CD8-positive, alpha-beta memory T cell (primary cell): ENCODE data around the gene CCDC74A. TPM values are rescaled to one million over a fixed set of nuclear protein-coding genes. Genes with fewer than 3 reads are reported as not detected.
"Not testable (repeated sequence)": the region's sequence is repeated elsewhere in the genome, so short reads cannot be mapped to it uniquely, and the experiment has no call there.

Experiments used
- CTCF ChIA-PET: fragments of 350-600 bp; sonication (Branson Sonifier 250); formaldehyde crosslinking; loops from one replicate; lab custom pipeline; 2021; ENCODE audit warnings: antibody characterized with exemption; lab: Charles Lee
- POLR2A ChIA-PET: fragments of 350-600 bp; sonication (Branson Sonifier 250); formaldehyde crosslinking; loops from one replicate; lab custom pipeline; 2021; ENCODE audit warnings: antibody characterized with exemption; lab: Charles Lee
- DNase-seq, 5 donors: peaks; one replicate each; pipeline versions ENCODE4 v3.0.0 to v3.0.0-alpha.2; 2020 to 2022; ENCODE audit warnings: mixed read lengths in 1 of 5
- H3K27ac ChIP-seq: one replicate; pipeline ENCODE4 v1.7.0; 2013; ENCODE audit warnings: low read depth, mild to moderate bottlenecking, low read length, moderate library complexity
- H3K27me3 ChIP-seq: 2 replicates; pipeline ENCODE4 v1.7.0; 2013; ENCODE audit warnings: low read length, mild to moderate bottlenecking; ENCODE audit not compliant: insufficient read depth, poor library complexity, severe bottlenecking
- H3K36me3 ChIP-seq: 2 replicates; pipeline ENCODE4 v1.7.0; 2013; ENCODE audit warnings: mild to moderate bottlenecking, low read length, moderate library complexity; ENCODE audit not compliant: insufficient read depth
- H3K4me1 ChIP-seq: 2 replicates; pipeline ENCODE4 v1.7.0; 2013; ENCODE audit warnings: mild to moderate bottlenecking, low read length, moderate library complexity; ENCODE audit not compliant: insufficient read depth
- H3K4me3 ChIP-seq: 2 replicates; pipeline ENCODE4 v1.7.0; 2013; ENCODE audit warnings: mild to moderate bottlenecking, low read length
- H3K9me3 ChIP-seq: 2 replicates; pipeline ENCODE4 v1.7.0; 2013; ENCODE audit warnings: mild to moderate bottlenecking, low read length
- H3K27ac Mint-ChIP-seq, 8 donors: one replicate each; pipeline ENCODE4 v1.8.0; 2020 to 2021; ENCODE audit warnings: mixed read lengths in 8 of 8, mild to moderate bottlenecking in 6 of 8, inconsistent platforms in 3 of 8, moderate library complexity in 3 of 8
- H3K27me3 Mint-ChIP-seq, 2 donors: one replicate each; pipeline ENCODE4 v1.8.0; 2020 to 2021; ENCODE audit warnings: mixed read lengths in 2 of 2, mild to moderate bottlenecking in 1 of 2, moderate library complexity in 1 of 2
- H3K36me3 Mint-ChIP-seq, 3 donors: one replicate each; pipeline ENCODE4 v1.8.0; 2020 to 2021; ENCODE audit warnings: mixed read lengths in 3 of 3, inconsistent platforms in 1 of 3, mild to moderate bottlenecking in 1 of 3
- H3K4me1 Mint-ChIP-seq, 3 donors: one replicate each; pipeline ENCODE4 v1.8.0; 2020 to 2021; ENCODE audit warnings: mixed read lengths in 3 of 3, inconsistent platforms in 1 of 3, mild to moderate bottlenecking in 1 of 3
- H3K4me3 Mint-ChIP-seq, 7 donors: one replicate each; pipeline ENCODE4 v1.8.0; 2020 to 2021; ENCODE audit warnings: mixed read lengths in 7 of 7, mild to moderate bottlenecking in 6 of 7, moderate library complexity in 4 of 7, inconsistent platforms in 2 of 7
- H3K9me3 Mint-ChIP-seq, 5 donors: one replicate each; pipeline ENCODE4 v1.8.0; 2020 to 2022; ENCODE audit warnings: mixed read lengths in 5 of 5, mild to moderate bottlenecking in 3 of 5, moderate library complexity in 2 of 5, inconsistent platforms in 1 of 5
- polyA plus RNA-seq: library from polyadenylated mRNA; unstranded; fragments of 300-500 nt; fragmentation: Illumina TruSeq; gene quantifications from one replicate; pipeline ENCODE4 v1.2.3, GENCODE V29; 2021
- total RNA-seq, 2 experiments: library from RNA; stranded (reverse); gene quantifications; one replicate each; pipeline ENCODE4 v1.2.3, GENCODE V29; 2021

The CCDC74A gene
- total and polyA plus RNA-seq, 3 experiments from 2014 or later: 0.69 to 5.0 (median 3.6) TPM

DNA sequence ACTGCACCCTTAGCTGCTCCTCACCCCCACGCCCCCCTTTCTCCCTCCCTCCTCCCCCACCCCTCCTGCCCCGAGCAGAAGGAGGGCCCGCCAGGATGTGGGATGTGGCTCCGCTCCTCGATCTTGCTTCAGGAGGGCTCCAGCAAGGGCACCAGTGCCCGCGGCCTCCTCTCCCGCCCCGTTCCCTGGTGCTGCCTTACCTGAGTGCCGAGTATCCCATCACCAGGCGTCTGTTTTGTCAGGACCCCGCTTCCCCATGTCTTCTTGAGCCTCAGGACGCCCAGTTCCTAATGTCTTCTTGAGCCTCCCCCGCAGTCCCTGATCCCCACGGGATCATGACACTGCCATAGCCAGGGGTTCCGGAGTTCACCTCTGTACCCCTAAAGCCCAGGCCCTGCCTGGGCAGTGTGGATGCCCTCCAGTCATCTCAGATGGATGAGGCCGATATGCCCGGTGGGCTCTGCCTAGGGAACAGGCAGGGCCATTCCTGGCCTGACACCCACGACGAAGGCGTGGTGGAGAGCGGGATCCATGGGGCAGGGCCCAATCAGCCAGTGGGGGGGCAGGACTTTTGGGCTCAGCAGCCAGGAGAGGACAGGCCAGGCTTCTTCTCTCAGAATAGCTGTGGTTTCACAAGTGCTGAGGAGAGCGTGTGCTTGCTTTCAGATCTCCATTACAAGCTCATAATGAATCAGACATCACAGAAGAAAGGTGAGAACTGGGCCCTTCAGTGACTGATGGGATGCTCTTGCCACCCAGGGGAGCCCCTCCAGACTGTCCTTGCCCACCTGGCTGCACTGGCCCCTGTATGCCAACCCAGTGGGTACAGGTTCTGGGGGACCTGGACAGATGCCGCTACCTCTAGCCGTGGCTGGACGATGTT lies 1.5 kb downstream of the CCDC74A start:
- H3K9me3 ChIP-seq, CTCF ChIA-PET, H3K4me1 ChIP-seq, H3K36me3 Mint-ChIP-seq, H3K4me3 ChIP-seq, H3K27me3 Mint-ChIP-seq, POLR2A ChIA-PET, H3K9me3 Mint-ChIP-seq, H3K27ac ChIP-seq, DNase-seq, H3K27me3 ChIP-seq, H3K36me3 ChIP-seq: not testable (repeated sequence)
- Mint-ChIP-seq H3K27ac (peak overlapping the region in 7 of 8 donors; percentile 45 to 85 (median 61)), H3K4me1 (peaks cover 7 to 17% (median 8%) of the 10 kb centered on the region in 3 donors), H3K4me3 (peak overlapping the region; percentile 68 to 90 (median 72))

DNA sequence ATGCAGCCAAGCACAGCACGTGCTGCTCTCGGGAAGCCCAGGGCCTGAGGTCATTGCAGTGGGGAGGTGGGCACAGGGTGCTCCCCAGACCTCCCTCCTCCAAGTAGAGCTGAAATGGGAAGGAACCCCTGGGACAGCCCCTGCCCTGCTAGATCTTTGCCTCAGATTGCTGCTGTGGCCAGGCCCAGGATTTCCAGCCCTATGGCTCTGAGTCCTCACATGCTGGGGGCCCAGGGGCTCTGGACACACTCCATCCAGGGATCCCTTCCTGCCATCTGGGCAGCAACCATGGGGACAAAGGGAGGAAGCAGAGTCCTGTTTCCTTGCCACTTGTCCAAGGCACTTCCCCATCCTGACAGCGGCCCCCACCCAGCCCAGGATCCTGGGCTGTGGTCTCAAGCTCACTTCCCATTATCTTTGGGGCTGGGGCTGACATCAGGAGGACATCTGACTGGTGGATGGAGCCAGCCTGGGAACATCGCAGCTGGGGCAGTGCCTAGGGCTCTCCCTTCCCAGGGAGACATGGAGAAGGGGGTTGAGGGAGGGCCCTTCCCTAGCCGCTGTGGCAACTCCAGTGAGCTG lies 2.3 kb downstream of the CCDC74A start:
- not testable (repeated sequence) for H3K27me3 Mint-ChIP-seq, H3K27ac ChIP-seq
- H3K4me3 Mint-ChIP-seq: peak overlapping the region in 3 of 7 donors; percentile 68 to 90 (median 71)

DNA sequence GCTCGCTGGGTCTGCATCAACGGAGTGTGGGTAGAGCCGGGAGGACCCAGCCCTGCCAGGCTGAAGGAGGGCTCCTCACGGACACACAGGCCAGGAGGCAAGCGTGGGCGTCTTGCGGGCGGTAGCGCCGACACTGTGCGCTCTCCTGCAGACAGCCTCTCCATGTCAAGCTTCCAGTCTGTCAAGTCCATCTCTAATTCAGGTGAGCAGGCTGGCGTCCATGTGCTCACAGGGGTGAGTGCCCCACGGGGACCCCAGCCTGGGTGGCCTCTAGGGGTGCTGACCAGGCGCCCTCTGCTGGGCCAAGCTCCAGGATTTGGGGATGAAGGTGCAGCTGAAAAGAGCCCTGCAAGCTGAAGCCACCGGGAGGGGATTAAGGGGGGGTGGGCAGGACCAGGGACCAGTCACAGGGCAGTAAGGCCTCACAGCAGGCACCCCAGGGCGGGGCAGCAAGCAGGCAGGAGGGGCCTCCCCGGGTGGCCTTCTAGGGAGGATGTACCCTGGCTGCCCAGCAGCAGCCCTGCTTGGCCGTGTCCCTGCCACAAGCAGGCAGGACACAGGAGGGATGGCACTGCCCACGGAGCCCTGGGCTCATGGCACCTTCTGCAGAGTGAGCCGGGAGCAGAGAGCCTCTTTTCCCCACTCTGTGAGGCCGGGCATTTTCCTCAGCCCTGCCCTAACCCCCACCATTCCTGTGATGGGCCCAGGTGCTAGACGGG lies 3.1 kb downstream of the CCDC74A start:
- H3K36me3 ChIP-seq, H3K27me3 ChIP-seq, H3K4me1 ChIP-seq, H3K4me3 ChIP-seq, H3K4me3 Mint-ChIP-seq, H3K36me3 Mint-ChIP-seq, DNase-seq, H3K27ac ChIP-seq, POLR2A ChIA-PET, H3K9me3 Mint-ChIP-seq, H3K9me3 ChIP-seq, H3K27me3 Mint-ChIP-seq, H3K27ac Mint-ChIP-seq, CTCF ChIA-PET: not testable (repeated sequence)
- peaks cover 7 to 17% (median 8%) of the 10 kb centered on the region in 3 donors for H3K4me1 Mint-ChIP-seq

More for the DNA sequence above, 2.3 kb downstream of the CCDC74A start:
- Mint-ChIP-seq H3K4me1 (peaks cover 7 to 17% (median 8%) of the 10 kb centered on the region in 3 donors), H3K27ac (peak overlapping the region in 1 of 8 donors; percentile 38)
- DNase-seq, H3K4me3 ChIP-seq, H3K36me3 Mint-ChIP-seq, CTCF ChIA-PET, POLR2A ChIA-PET, H3K27me3 ChIP-seq, H3K36me3 ChIP-seq, H3K9me3 ChIP-seq, H3K4me1 ChIP-seq, H3K9me3 Mint-ChIP-seq: not testable (repeated sequence)

DNA sequence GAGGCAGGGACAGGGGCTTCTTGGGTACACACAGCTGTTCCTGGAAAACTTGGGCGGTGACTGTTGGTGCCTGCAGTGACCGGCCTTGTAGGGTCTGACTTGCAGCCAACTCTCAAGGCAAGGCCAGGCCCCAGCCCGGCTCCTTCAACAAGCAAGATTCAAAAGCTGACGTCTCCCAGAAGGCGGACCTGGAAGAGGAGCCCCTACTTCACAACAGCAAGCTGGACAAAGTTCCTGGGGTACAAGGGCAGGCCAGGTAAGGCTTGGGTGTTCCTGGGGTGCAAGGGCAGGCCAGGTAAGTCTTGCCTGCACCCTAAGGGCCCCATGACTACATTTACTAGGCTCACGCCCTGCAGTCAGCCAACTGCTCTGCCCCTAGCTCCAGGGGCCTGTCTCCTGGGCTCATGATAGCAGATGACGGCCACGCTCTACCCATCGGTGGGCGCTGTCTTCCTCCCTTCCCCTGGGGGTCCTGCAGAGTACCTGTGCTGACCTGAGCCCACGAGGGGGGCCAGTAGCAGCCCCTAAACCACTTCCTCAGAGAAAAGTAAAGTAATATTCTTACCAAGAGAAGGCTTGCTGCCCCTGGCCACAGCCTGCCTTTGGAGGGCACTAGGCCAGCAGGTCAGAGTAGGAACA lies 4.0 kb downstream of the CCDC74A start:
- H3K27ac Mint-ChIP-seq, H3K36me3 Mint-ChIP-seq, H3K27me3 ChIP-seq, CTCF ChIA-PET, H3K9me3 Mint-ChIP-seq, DNase-seq, H3K4me3 Mint-ChIP-seq, H3K9me3 ChIP-seq, H3K27me3 Mint-ChIP-seq, H3K27ac ChIP-seq, H3K4me3 ChIP-seq, H3K4me1 ChIP-seq, H3K36me3 ChIP-seq, POLR2A ChIA-PET: not testable (repeated sequence)
- H3K4me1 Mint-ChIP-seq: peaks cover 7 to 17% (median 8%) of the 10 kb centered on the region in 3 donors

DNA sequence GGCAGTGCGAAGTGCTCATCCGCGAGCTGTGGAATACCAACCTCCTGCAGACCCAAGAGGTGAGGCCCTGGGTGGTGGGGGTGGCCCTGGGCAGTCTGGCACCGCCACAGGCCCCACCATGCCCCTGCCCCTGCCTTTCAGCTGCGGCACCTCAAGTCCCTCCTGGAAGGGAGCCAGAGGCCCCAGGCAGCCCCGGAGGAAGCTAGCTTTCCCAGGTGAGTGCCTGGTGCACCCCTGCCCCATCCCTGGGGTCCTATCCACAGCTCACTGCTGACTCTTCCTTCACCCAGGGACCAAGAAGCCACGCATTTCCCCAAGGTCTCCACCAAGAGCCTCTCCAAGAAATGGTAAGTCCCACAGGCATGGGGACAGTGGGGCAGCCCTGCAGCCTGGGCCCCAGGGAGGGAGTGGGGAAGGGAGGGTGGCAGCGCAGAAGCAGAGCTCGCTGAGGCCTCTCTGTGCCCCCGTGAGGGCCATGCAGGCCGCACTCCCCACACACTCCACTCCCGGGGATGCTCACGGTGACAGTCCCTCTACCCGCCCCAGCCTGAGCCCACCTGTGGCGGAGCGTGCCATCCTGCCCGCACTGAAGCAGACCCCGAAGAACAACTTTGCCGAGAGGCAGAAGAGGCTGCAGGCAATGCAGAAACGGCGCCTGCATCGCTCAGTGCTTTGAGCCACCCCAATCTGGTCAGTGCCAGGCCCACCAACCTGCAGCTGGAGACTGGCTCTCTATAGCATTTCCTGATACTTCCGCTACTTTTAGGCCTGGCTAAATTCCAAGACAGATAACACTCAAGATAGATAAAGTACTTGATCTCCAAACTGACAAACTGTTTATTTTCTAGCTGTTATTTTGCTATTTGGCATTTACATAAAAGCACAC lies 5.3 kb downstream of the CCDC74A start:
- H3K27ac Mint-ChIP-seq, H3K4me3 ChIP-seq, H3K9me3 ChIP-seq, H3K27me3 ChIP-seq, H3K4me3 Mint-ChIP-seq, H3K36me3 Mint-ChIP-seq, POLR2A ChIA-PET, H3K27ac ChIP-seq, H3K9me3 Mint-ChIP-seq, DNase-seq, H3K27me3 Mint-ChIP-seq, CTCF ChIA-PET, H3K36me3 ChIP-seq, H3K4me1 ChIP-seq: not testable (repeated sequence)
- peaks cover 5 to 13% (median 7%) of the 10 kb centered on the region in 3 donors for H3K4me1 Mint-ChIP-seq

DNA sequence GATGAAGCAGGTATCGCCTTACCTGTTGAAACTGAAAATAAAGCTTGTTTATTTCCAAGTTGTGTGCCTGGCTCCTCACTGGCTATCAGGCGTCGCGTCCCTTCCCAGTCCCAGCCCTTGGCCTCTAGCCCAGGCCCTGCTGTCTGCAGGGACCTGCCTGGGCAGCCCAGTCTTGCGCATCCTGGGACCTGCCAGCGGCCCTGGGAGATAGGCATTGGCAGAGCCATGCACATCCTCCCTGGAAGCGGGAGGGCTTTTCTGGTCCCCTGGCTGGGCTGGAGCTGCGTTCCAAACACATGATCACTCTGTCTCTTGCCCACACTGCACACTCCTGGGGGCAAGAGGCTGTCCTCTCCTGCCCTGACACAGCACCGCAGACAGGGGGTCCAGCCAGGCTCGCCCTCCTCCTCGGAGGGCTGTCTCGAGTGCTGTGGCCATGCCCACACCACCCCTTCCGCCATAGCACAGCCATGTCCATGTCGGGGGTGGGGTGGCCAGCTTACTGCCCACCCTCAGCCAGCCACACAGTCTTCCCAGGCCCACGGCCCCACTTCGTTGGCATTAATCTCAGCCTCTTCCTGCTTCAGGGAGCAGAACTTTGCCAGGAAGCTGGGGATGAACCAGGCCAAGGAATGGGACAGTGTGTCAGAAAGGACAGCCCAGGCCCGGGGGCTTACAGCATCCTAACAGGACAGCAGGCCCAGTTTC lies 6.1 kb downstream of the CCDC74A start:
- H3K27me3 Mint-ChIP-seq, H3K27me3 ChIP-seq, DNase-seq, H3K36me3 Mint-ChIP-seq, H3K27ac ChIP-seq, CTCF ChIA-PET, H3K4me1 ChIP-seq, H3K4me3 ChIP-seq, H3K36me3 ChIP-seq, POLR2A ChIA-PET, H3K9me3 ChIP-seq, H3K27ac Mint-ChIP-seq, H3K4me3 Mint-ChIP-seq, H3K9me3 Mint-ChIP-seq, H3K4me1 Mint-ChIP-seq: not testable (repeated sequence)

DNA sequence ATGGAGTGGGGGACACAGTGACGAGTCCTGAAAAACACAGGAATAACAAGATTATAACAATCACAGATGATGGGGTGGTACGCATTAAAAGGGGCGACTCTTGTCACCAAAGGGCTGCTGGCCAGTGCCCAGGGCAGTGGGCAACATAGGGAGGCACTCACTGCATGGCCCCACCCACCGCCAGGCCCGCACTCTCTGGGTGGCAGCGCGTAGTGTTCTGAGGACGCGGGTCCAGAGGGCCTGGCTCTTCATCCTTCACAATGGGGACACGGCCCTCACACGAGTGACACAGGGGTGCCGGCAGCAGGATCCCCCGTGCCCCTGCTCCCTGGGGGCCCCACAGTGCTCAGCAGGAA lies 6.6 kb downstream of the CCDC74A start:
- not testable (repeated sequence) for H3K4me3 ChIP-seq, H3K36me3 Mint-ChIP-seq, H3K9me3 Mint-ChIP-seq

More for the DNA sequence above, 6.6 kb downstream of the CCDC74A start:
- H3K36me3 ChIP-seq, H3K4me1 Mint-ChIP-seq, CTCF ChIA-PET, DNase-seq, H3K4me1 ChIP-seq, POLR2A ChIA-PET, H3K27me3 Mint-ChIP-seq, H3K27ac Mint-ChIP-seq, H3K9me3 ChIP-seq, H3K27me3 ChIP-seq, H3K4me3 Mint-ChIP-seq, H3K27ac ChIP-seq: not testable (repeated sequence)
